HPDE6-E6E7 (cell line): ENCODE results near the gene ZNF574.
"Not testable (repeated sequence)": the region's sequence is repeated elsewhere in the genome, so short reads cannot be mapped to it uniquely, and the experiment has no call there.

ENCODE experiments used
- DNase-seq: peaks from one replicate; pipeline ENCODE4 v3.0.0; 2011; ENCODE audit warnings: missing footprints; ENCODE audit errors: extremely low spot score

The ZNF574 gene, protein sequence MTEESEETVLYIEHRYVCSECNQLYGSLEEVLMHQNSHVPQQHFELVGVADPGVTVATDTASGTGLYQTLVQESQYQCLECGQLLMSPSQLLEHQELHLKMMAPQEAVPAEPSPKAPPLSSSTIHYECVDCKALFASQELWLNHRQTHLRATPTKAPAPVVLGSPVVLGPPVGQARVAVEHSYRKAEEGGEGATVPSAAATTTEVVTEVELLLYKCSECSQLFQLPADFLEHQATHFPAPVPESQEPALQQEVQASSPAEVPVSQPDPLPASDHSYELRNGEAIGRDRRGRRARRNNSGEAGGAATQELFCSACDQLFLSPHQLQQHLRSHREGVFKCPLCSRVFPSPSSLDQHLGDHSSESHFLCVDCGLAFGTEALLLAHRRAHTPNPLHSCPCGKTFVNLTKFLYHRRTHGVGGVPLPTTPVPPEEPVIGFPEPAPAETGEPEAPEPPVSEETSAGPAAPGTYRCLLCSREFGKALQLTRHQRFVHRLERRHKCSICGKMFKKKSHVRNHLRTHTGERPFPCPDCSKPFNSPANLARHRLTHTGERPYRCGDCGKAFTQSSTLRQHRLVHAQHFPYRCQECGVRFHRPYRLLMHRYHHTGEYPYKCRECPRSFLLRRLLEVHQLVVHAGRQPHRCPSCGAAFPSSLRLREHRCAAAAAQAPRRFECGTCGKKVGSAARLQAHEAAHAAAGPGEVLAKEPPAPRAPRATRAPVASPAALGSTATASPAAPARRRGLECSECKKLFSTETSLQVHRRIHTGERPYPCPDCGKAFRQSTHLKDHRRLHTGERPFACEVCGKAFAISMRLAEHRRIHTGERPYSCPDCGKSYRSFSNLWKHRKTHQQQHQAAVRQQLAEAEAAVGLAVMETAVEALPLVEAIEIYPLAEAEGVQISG

DNA sequence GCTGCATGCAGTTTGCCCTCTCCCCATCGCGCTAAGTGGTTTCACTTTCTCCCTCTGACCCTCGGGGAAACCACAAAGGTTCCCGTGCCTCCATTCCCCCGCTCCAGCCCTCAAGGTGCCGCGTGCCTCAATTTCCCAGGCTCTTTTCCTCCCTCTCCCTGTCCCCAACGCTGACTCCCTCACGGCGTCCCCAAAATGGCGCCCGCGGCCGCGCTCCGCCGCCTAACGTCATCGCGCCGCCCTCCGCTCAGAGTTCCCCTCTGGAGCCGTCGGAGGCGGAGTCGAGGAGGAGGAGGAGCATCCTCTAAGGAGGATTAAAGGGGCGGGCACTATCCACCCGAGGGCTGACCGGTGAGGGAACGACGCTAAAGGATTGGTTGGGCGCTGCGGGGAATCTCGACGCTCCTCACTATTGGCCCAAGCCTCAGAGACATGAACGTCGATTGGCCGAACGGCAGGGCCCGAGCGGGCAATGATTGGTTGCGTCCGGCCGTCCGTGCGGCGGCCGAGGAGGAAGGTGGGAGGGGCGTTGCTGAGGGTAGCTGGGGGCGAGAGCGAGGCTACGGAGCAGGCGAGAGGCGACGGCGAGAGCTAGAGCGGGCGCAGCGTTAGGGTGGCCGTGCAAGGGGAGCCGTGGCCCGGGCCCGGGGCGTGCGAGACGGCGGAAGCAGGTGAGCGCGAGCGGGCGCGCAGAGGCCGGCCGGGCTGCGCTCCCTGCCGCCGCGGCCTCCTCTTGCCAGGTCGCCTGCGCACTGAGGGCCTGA lies at the start of gene ZNF574:
ZNF574 (plus strand) TSS at position 551 of the 764 bp plus-strand sequence. CDS start 2,441 bp downstream, outside the sequence.
- peak; percentile 99 for DNase-seq

GRCh38 chr19:42028304-42029216 lies 47.4 kb upstream of the ZNF574 start:
- DNase-seq: no peak

- DNase-seq: no peak
Measured at GRCh38 chr19:42030645-42031440, 45.1 kb upstream of the ZNF574 start.

DNA sequence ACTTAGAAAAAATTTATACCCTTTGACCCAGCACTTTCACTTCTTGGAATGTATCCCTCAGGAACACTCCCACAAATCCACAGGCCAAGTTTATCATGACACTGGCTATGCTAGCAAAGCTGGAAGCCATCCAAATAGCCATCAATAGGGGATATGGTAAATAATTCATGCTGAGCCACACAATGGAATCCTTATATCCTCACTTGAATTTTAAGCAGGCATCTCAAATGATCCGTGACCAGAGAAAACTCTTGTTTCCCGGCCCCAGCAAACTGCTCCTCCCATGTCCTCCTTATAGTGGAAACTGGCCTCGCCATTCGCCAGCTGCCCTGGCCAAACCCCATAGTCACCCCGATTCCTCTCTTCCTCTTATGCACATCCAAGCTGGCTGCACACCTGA lies 43.5 kb upstream of the ZNF574 start:
- DNase-seq: no peak

DNA sequence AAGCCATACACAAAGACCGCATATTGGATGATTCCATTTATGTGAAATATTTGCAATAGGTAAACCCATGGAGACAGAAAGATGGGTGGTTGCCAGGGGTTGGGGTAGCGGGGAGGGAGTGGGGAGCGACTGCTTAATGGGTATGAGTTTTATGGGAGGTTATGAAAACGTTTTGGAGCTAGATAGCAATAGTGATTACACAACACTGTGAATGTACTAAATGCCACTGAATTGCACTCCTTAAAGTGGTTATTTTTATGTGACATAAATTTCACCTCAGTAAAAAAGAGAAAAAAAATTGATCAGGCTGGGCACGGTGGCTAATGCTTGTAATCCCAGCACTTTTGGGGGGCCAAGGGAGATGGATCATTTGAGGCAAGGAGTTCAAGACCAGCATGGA lies 42.6 kb upstream of the ZNF574 start:
- DNase-seq: no peak

DNA sequence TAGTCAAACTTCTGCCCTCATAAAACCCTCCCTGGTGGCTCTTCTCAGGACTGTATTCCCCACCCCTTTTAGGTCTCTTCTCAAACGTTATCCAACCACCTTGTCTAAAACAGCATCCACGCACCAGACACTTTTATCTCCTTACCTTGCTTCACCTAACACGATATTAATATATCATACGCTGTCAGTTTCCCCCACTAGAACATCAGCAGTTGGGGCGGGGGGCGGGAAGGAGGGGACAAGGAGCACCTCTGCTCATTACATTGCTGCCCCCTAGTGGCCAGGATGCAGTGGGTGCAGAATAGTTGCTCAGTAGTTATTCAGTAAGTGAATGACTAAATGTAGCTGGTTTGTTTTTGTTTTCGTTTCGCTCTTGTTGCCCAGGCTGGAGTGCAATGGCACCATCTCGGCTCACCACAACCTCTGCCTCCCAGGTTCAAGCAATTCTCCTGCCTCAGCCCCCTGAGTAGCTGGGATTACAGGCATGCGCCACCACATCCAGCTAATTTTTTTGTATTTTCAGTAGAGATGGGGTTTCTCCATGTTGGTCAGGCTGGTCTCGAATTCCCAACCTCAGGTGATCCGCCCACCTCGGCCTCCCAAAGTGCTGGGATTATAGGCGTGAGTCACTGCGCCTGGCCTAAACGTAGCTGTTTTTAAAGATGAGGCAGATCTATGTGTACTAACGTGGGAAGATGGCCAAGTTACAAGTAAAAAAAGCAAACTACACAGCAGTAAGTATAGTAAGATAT lies 41.1 kb upstream of the ZNF574 start:
- DNase-seq: peak; percentile 69

GRCh38 chr19:42037649-42038048 lies 38.3 kb upstream of the ZNF574 start:
- no peak for DNase-seq

GRCh38 chr19:42038666-42039065 lies 37.3 kb upstream of the ZNF574 start:
- no peak for DNase-seq

GRCh38 chr19:42040031-42040430 lies 35.9 kb upstream of the ZNF574 start:
- DNase-seq: no peak

DNA sequence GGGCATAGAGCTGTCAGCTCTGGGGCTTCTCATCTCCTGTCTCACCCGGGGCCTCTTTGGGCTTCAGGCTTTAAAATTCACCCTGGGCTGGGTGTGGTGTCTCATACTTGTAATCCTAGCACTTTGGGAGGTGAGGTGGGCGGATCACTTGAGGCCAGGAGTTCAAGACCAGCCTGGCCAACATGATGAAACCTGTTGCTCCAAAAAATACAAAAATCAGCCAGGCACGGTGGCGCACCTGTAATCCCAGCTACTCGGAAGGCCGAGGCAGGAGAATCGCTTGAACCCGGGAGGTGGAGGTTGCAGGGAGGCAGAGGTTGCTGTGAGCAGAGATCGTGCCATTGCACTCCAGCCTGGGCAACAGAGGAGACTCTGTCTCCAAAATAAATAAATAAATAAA lies 35.5 kb upstream of the ZNF574 start:
- DNase-seq: not testable (repeated sequence)

DNA sequence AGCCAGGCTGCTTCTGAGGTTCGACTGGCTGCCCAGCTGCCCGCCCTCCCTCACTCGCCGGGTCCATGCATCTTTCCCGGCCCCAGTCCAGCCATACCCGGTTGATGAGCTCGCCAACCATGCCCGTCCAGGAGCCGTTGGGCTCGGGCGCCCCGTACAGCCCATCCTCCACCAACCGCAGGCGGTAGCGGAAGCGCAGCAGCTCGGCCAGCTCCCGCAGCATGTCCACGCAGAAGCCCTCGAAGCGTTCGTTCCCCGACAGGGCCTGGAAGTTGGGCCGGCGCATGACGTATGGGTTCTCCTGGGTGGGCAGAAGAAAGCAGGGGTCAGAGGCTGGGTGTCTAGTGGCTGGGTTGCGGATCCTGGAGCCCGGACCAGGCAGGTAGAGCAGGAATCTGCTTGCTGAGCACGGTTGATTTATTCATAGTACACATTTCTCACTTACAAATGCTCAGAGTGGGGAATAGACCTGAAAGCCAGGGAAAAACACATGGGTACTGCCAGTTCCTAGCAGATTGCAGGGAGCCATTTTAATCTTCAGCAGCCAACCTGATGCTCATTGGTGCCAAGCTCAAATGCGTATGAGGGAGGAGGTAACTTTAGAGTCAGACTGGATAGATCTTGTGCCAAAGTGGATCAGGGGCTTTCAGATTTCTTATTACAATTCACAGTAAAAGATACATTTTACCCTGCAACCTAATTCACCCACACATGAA lies 33.4 kb upstream of the ZNF574 start:
- DNase-seq: no peak

GRCh38 chr19:42045575-42045974 lies 30.4 kb upstream of the ZNF574 start:
- DNase-seq: no peak

GRCh38 chr19:42048992-42049391 lies 27.0 kb upstream of the ZNF574 start:
- DNase-seq: peak; percentile 28

GRCh38 chr19:42051166-42052115 lies 24.5 kb upstream of the ZNF574 start:
- peak; percentile 94 for DNase-seq

GRCh38 chr19:42052241-42052863 lies 23.6 kb upstream of the ZNF574 start:
- DNase-seq: no peak

GRCh38 chr19:42053037-42053935 lies 22.7 kb upstream of the ZNF574 start:
- no peak for DNase-seq
